ENCODE measurements around the gene RNU7-1.

DNA sequence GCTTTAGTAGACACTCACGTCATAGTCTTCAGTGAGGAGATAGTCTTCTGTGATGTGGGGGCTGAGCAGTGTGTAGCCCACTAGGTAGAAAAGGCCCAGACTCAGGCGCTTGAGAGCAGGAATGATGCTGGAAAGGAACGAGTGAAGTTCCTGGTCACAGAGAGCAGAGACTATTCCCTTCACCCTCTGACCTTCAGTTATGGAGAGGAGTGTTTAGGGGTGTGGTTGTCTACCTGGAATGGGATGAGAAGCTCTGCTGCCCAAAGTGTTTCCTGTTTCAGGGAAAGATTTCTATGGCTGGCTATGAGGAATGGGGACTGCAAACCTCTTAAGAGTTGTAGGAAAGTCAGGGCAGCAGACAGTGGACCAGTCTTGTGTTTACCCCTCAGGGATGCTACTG is 35.8 kb downstream of the RNU7-1 start:
- TF ChIP-seq CTCF (IDR thresholded peaks at IDR 0.05) (no peak), ZNF512 (CRISPR knock-in tag; IDR thresholded peaks at IDR 0.05; ENCODE audit: borderline replicate concordance) (no peak)

All from WTC11 (cell line).